ENCODE data around the gene ANAPC15. TPM values are rescaled to one million over a fixed set of nuclear protein-coding genes. Genes with fewer than 3 reads are reported as not detected.

Gene ANAPC15
- total RNA-seq, 3 donors from 2014 or later (not counting 1 experiment from before 2014, with no cell fraction given): 22.0 to 38.3 (median 29.7) TPM

DNA sequence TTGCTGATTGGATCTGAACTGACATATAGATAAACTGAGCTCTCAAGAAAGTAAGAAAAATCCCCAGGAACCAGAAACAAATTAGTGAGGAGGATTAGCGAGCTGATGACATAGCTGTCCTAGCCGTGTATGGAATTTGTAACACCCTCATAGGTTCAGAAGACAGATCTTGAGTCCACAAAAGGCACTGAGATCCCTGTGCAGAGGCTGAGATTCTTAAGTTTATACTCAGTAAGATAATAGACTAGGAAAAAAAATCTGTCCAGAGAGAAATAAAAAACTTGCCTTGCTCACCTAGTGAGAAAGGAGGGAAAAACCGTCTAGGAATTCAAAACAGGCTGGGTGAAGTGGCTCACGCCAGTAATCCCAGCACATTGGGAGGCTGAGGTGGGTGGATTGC is 36.7 kb downstream of the ANAPC15 start:
- Mint-ChIP-seq H3K4me3 (no peak overlapping the region), H3K36me3 (no peaks in the 10 kb centered on the region), H3K27me3 (ENCODE audit: low read depth in 2 of 2) (no peaks in the 10 kb centered on the region), H3K9me3 (no peaks in the 10 kb centered on the region), H3K4me1 (peaks cover 45 to 48% of the 10 kb centered on the region in 2 donors), H3K27ac (peak overlapping the region in 1 of 2 donors; percentile 31)
- no peak for DNase-seq
- ATAC-seq: no peak
- Histone ChIP-seq H3K36me3 (ENCODE audit: control insufficient read depth, insufficient read depth, low read length) (no peaks in the 10 kb centered on the region), H3K9me3 (ENCODE audit: control insufficient read depth, insufficient read depth, low read length) (no peaks in the 10 kb centered on the region), H3K27ac (ENCODE audit: low read length) (no peak overlapping the region), H3K4me1 (ENCODE audit: control insufficient read depth, insufficient read depth, low read length) (peaks cover 24% of the 10 kb centered on the region), H3K4me3 (ENCODE audit: low read length) (no peak overlapping the region), H3K27me3 (ENCODE audit: control insufficient read depth, insufficient read depth, low read length) (no peaks in the 10 kb centered on the region)
- intact Hi-C loops (cut with micrococcal nuclease): no loop called here
- WGBS (ENCODE audit: insufficient coverage): 97% methylated on average over 4 of the region's 4 CpGs
- TF ChIP-seq, protein P1, sequence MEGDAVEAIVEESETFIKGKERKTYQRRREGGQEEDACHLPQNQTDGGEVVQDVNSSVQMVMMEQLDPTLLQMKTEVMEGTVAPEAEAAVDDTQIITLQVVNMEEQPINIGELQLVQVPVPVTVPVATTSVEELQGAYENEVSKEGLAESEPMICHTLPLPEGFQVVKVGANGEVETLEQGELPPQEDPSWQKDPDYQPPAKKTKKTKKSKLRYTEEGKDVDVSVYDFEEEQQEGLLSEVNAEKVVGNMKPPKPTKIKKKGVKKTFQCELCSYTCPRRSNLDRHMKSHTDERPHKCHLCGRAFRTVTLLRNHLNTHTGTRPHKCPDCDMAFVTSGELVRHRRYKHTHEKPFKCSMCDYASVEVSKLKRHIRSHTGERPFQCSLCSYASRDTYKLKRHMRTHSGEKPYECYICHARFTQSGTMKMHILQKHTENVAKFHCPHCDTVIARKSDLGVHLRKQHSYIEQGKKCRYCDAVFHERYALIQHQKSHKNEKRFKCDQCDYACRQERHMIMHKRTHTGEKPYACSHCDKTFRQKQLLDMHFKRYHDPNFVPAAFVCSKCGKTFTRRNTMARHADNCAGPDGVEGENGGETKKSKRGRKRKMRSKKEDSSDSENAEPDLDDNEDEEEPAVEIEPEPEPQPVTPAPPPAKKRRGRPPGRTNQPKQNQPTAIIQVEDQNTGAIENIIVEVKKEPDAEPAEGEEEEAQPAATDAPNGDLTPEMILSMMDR (IDR thresholded peaks at IDR 0.05): no peak

GRCh38 chr11:72075109-72075508 is 37.4 kb downstream of the ANAPC15 start:
- intact Hi-C loops (cut with micrococcal nuclease): no loop called here
- H3K4me1 ChIP-seq (ENCODE audit: control insufficient read depth, insufficient read depth, low read length): peaks cover 28% of the 10 kb centered on the region
- no peak overlapping the region for H3K27ac Mint-ChIP-seq

DNA sequence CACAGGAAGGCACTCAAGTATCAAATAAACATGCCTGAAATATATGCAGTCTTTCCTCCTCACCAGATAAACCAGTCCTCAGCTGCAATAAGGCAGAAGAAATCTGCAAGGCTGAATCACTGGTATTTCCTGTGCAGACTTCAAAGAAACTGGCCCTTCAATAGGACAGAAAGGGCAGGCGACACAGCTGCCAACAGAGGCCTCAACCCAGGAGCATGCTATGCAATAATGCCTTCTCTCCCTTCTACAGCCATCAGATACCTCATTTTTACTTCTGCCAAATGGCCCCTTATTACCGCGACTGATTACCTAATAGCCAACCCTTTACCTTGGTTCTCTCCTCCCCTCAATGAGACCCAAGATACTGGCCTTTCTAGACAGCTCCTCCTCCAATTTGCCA is 40.1 kb downstream of the ANAPC15 start:
- Mint-ChIP-seq H3K27me3 (ENCODE audit: low read depth in 2 of 2) (no peaks in the 10 kb centered on the region), H3K36me3 (no peaks in the 10 kb centered on the region), H3K4me1 (peaks cover 60 to 61% of the 10 kb centered on the region in 2 donors), H3K27ac (peak overlapping the region; percentile 86 to 96), H3K4me3 (no peak overlapping the region), H3K9me3 (no peaks in the 10 kb centered on the region)
- Histone ChIP-seq H3K9me3 (ENCODE audit: control insufficient read depth, insufficient read depth, low read length) (no peaks in the 10 kb centered on the region), H3K4me3 (ENCODE audit: low read length) (no peak overlapping the region), H3K27me3 (ENCODE audit: control insufficient read depth, insufficient read depth, low read length) (no peaks in the 10 kb centered on the region), H3K27ac (ENCODE audit: low read length) (peak overlapping the region; percentile 2), H3K4me1 (ENCODE audit: control insufficient read depth, insufficient read depth, low read length) (peaks cover 34% of the 10 kb centered on the region), H3K36me3 (ENCODE audit: control insufficient read depth, insufficient read depth, low read length) (peaks cover 2% of the 10 kb centered on the region)
- DNase-seq (no peak), ATAC-seq (peak; percentile 40 to 58 (median 45))
- TF ChIP-seq, protein P1 (IDR thresholded peaks at IDR 0.05): no peak
- 73% methylated on average over 3 of the region's 3 CpGs for WGBS (ENCODE audit: insufficient coverage)
- intact Hi-C loops (cut with micrococcal nuclease): no loop called here

More at GRCh38 chr11:72075109-72075508, 37.4 kb downstream of the ANAPC15 start:
- DNase-seq (peak in 1 of 2 donors; percentile 36), ATAC-seq (no peak)
- no peaks in the 10 kb centered on the region for H3K9me3 ChIP-seq (ENCODE audit: control insufficient read depth, insufficient read depth, low read length)
- Mint-ChIP-seq H3K27me3 (ENCODE audit: low read depth in 2 of 2) (no peaks in the 10 kb centered on the region), H3K9me3 (no peaks in the 10 kb centered on the region), H3K4me1 (peaks cover 45 to 48% of the 10 kb centered on the region in 2 donors), H3K4me3 (no peak overlapping the region), H3K36me3 (no peaks in the 10 kb centered on the region)
- TF ChIP-seq, protein P1 (IDR thresholded peaks at IDR 0.05): no peak
- 100% methylated on average over 1 of the region's 1 CpG for WGBS (ENCODE audit: insufficient coverage)
- no peak overlapping the region for H3K27ac ChIP-seq (ENCODE audit: low read length)
- H3K4me3 ChIP-seq (ENCODE audit: low read length): no peak overlapping the region
- H3K36me3 ChIP-seq (ENCODE audit: control insufficient read depth, insufficient read depth, low read length): no peaks in the 10 kb centered on the region
- no peaks in the 10 kb centered on the region for H3K27me3 ChIP-seq (ENCODE audit: control insufficient read depth, insufficient read depth, low read length)

- no peaks in the 10 kb centered on the region for H3K9me3 ChIP-seq (ENCODE audit: control insufficient read depth, insufficient read depth, low read length)
- H3K9me3 Mint-ChIP-seq: no peaks in the 10 kb centered on the region
- DNase-seq (no peak), ATAC-seq (no peak)
- TF ChIP-seq, protein P1 (IDR thresholded peaks at IDR 0.05): no peak
- peak overlapping the region; percentile 86 to 96 for H3K27ac Mint-ChIP-seq
- H3K4me1 ChIP-seq (ENCODE audit: control insufficient read depth, insufficient read depth, low read length): peaks cover 34% of the 10 kb centered on the region
- peaks cover 2% of the 10 kb centered on the region for H3K36me3 ChIP-seq (ENCODE audit: control insufficient read depth, insufficient read depth, low read length)
- WGBS (ENCODE audit: insufficient coverage): 95% methylated on average over 7 of the region's 7 CpGs
- no peaks in the 10 kb centered on the region for H3K27me3 Mint-ChIP-seq (ENCODE audit: low read depth in 2 of 2)
- peak overlapping the region; percentile 89 for H3K4me3 Mint-ChIP-seq
- H3K27ac ChIP-seq (ENCODE audit: low read length): peak overlapping the region; percentile 84
- intact Hi-C loops (cut with micrococcal nuclease): no loop called here
- no peaks in the 10 kb centered on the region for H3K27me3 ChIP-seq (ENCODE audit: control insufficient read depth, insufficient read depth, low read length)
- H3K4me3 ChIP-seq (ENCODE audit: low read length): no peak overlapping the region
- no peaks in the 10 kb centered on the region for H3K36me3 Mint-ChIP-seq
- peaks cover 69 to 71% of the 10 kb centered on the region in 2 donors for H3K4me1 Mint-ChIP-seq
Observed at GRCh38 chr11:72070491-72070890, 42.0 kb downstream of the ANAPC15 start.
